IMR-90 (cell line): ENCODE measurements around the gene ICAM5. TPM values are rescaled to one million over a fixed set of nuclear protein-coding genes. Genes with fewer than 3 reads are reported as not detected.

Source experiments
- ATAC-seq: fragments of 200-7000 bp; cut with Tn5 transposase; 2 replicates; pipeline ENCODE4 v1.9.1; 2020; ENCODE audit warnings: low read depth, mild to moderate bottlenecking, moderate library complexity
- BruUV-seq: library from RNA; stranded (reverse); fragments of 400-500 nt; replicated peaks from 2 replicates; lab custom pipeline; 2021; lab: Mats Ljungman, UMichigan
- CTCF ChIA-PET: fragments of 300-600 bp; formaldehyde crosslinking; extraction: SDS; loops from one replicate; lab custom pipeline; 2021; ENCODE audit warnings: antibody characterized with exemption; lab: Yijun Ruan, JAX
- POLR2A ChIA-PET: fragments of 300-600 bp; sonication (Branson Sonifier 250); formaldehyde crosslinking; loops from one replicate; lab custom pipeline; 2022; ENCODE audit warnings: antibody characterized with exemption; ENCODE audit not compliant: unreplicated experiment; lab: Charles Lee
- DNase-seq: peaks from one replicate; pipeline ENCODE4 v3.0.0; 2013
- H2AFZ ChIP-seq: replicated peaks from 2 replicates; pipeline ENCODE3; 2013; ENCODE audit warnings: low read length, mild to moderate bottlenecking; ENCODE audit not compliant: poor library complexity
- H2AK5ac ChIP-seq: 2 replicates; pipeline ENCODE4 v1.6.1; 2013; ENCODE audit warnings: low read depth, low read length, inconsistent platforms
- H2AK9ac ChIP-seq: replicated peaks from 2 replicates; pipeline ENCODE3; 2013; ENCODE audit warnings: mild to moderate bottlenecking, low read depth, low read length, moderate library complexity; ENCODE audit not compliant: poor library complexity
- H2BK120ac ChIP-seq: 2 replicates; pipeline ENCODE4 v1.6.1; 2013; ENCODE audit warnings: low read depth, low read length, inconsistent platforms
- H2BK15ac ChIP-seq: 3 replicates; pipeline ENCODE4 v1.6.1; 2013; ENCODE audit warnings: low read depth, low read length, inconsistent platforms
- H2BK20ac ChIP-seq: 2 replicates; pipeline ENCODE4 v1.6.1; 2013; ENCODE audit warnings: low read depth, mild to moderate bottlenecking, inconsistent platforms, low read length, moderate library complexity
- H2BK5ac ChIP-seq: 2 replicates; pipeline ENCODE4 v1.6.1; 2013; ENCODE audit warnings: mild to moderate bottlenecking, low read depth, low read length, inconsistent platforms; ENCODE audit not compliant: poor library complexity, severe bottlenecking
- H3K14ac ChIP-seq: replicated peaks from 2 replicates; pipeline ENCODE4 v1.6.1; 2013; ENCODE audit warnings: low read depth, low read length, inconsistent platforms
- H3K18ac ChIP-seq: 2 replicates; pipeline ENCODE4 v1.6.1; 2013; ENCODE audit warnings: low read depth, low read length, control low read depth
- H3K23ac ChIP-seq: 2 replicates; pipeline ENCODE4 v1.6.1; 2013; ENCODE audit warnings: low read depth, low read length, inconsistent platforms
- H3K27ac ChIP-seq: 2 replicates; pipeline ENCODE4 v1.5.1; 2013; ENCODE audit warnings: mild to moderate bottlenecking, control low read depth, low read length; ENCODE audit not compliant: insufficient read depth
- H3K27me3 ChIP-seq: 2 replicates; pipeline ENCODE4 v1.6.1; 2013; ENCODE audit warnings: low read length; ENCODE audit not compliant: control insufficient read depth, insufficient read depth
- H3K36me3 ChIP-seq: 2 replicates; pipeline ENCODE4 v1.6.1; 2013; ENCODE audit warnings: low read length, mixed read lengths; ENCODE audit not compliant: control insufficient read depth, insufficient read depth
- H3K4ac ChIP-seq: 2 replicates; pipeline ENCODE4 v1.6.1; 2013; ENCODE audit warnings: low read depth, low read length, inconsistent platforms
- H3K4me1 ChIP-seq: 2 replicates; pipeline ENCODE4 v1.6.1; 2013; ENCODE audit warnings: low read length, mixed read lengths; ENCODE audit not compliant: control insufficient read depth, insufficient read depth
- H3K4me2 ChIP-seq: 2 replicates; pipeline ENCODE4 v1.6.1; 2013; ENCODE audit warnings: low read depth, mild to moderate bottlenecking, control low read depth, low read length, moderate library complexity
- H3K4me3 ChIP-seq: 2 replicates; pipeline ENCODE4 v1.5.1; 2013; ENCODE audit warnings: low read depth, mild to moderate bottlenecking, control low read depth, low read length, moderate library complexity; ENCODE audit not compliant: insufficient read depth
- H3K56ac ChIP-seq: 2 replicates; pipeline ENCODE4 v1.6.1; 2013; ENCODE audit warnings: low read length, inconsistent platforms; ENCODE audit not compliant: insufficient read depth; ENCODE audit errors: extremely low read depth
- H3K79me1 ChIP-seq, 2 experiments: 2 replicates each; pipeline ENCODE4 v1.6.1; 2013; ENCODE audit warnings: low read length in 2 of 2, inconsistent platforms in 1 of 2, low read depth in 1 of 2
- H3K9ac ChIP-seq: 2 replicates; pipeline ENCODE4 v1.6.1; 2013; ENCODE audit warnings: low read depth, low read length, control low read depth
- H3K9me1 ChIP-seq: 2 replicates; pipeline ENCODE4 v1.6.1; 2013; ENCODE audit warnings: low read length, inconsistent platforms; ENCODE audit not compliant: insufficient read depth
- H3K9me3 ChIP-seq: 2 replicates; pipeline ENCODE4 v1.6.1; 2013; ENCODE audit warnings: low read length; ENCODE audit not compliant: control insufficient read depth, insufficient read depth
- H4K20me1 ChIP-seq: 2 replicates; pipeline ENCODE4 v1.6.1; 2013; ENCODE audit warnings: low read length, inconsistent platforms; ENCODE audit not compliant: insufficient read depth
- H4K5ac ChIP-seq: 2 replicates; pipeline ENCODE4 v1.6.1; 2013; ENCODE audit warnings: mild to moderate bottlenecking, low read depth, low read length, control low read depth
- H4K8ac ChIP-seq, 2 experiments: 2 replicates each; pipeline ENCODE4 v1.6.1; 2013; ENCODE audit warnings: low read depth in 2 of 2, low read length in 2 of 2, control low read depth in 1 of 2, inconsistent platforms in 1 of 2
- H4K91ac ChIP-seq: 2 replicates; pipeline ENCODE4 v1.6.1; 2013; ENCODE audit warnings: low read depth, low read length, inconsistent platforms; ENCODE audit not compliant: insufficient read depth
- MAZ ChIP-seq: IDR thresholded peaks from 2 replicates; pipeline ENCODE4 v1.6.1; 2012; ENCODE audit warnings: low read depth, mild to moderate bottlenecking, low read length, improper control_type of control experiment, moderate library complexity, borderline replicate concordance
- MXI1 ChIP-seq: IDR thresholded peaks from 2 replicates; pipeline ENCODE4 v1.6.1; 2012; ENCODE audit warnings: low read depth, mild to moderate bottlenecking, low read length, moderate library complexity, borderline replicate concordance
- POLR2A ChIP-seq: IDR thresholded peaks from 2 replicates; pipeline ENCODE4 v1.6.1; 2012; ENCODE audit warnings: mild to moderate bottlenecking, low read depth, low read length
- RCOR1 ChIP-seq: IDR thresholded peaks from 2 replicates; pipeline ENCODE4 v1.6.1; 2012; ENCODE audit warnings: mild to moderate bottlenecking, low read length, improper control_type of control experiment; ENCODE audit not compliant: insufficient replicate concordance
- SMC3 ChIP-seq: fragments of 150-350 bp; IDR thresholded peaks from 2 replicates; pipeline ENCODE4 v1.6.1; 2016; ENCODE audit warnings: low read depth, mild to moderate bottlenecking, antibody characterized with exemption, low read length, moderate library complexity
- WGBS, 2 experiments: methylation state at CpG; one replicate each; pipeline versions ENCODE4 v1.1.5 to v1.1.7; 2013; ENCODE audit warnings: missing lambda C conversion rate in 2 of 2; ENCODE audit not compliant: insufficient read length in 1 of 2; ENCODE audit errors: extremely low coverage in 2 of 2; 5-methylcytosine and 5-hydroxymethylcytosine counted together
- dilution Hi-C: fragments of 300-500 bp; cut with HindIII; formaldehyde crosslinking; loops from one replicate; pipeline ENCODE4 v1.14.3; 2018; ENCODE audit warnings: low sequenced_read_pairs; ENCODE audit not compliant: unreplicated experiment
- in situ Hi-C: fragments of 300-500 bp; cut with MboI; formaldehyde crosslinking; loops from 3 replicates; pipeline ENCODE4 v1.14.3; 2019; ENCODE audit warnings: low sequenced_read_pairs, inconsistent platforms, mixed read lengths
- intact Hi-C: fragments of 100-400 bp; cut with micrococcal nuclease; formaldehyde crosslinking; loops from 2 replicates; pipeline ENCODE4 v1.10.0; 2022
- polyA plus RNA-seq, 3 experiments: library from polyadenylated mRNA; depleted of rRNA; stranded (reverse); fragments of >200 nt; gene quantifications; 2 replicates each; pipeline ENCODE4 v1.2.3, GENCODE V29; 2012; ENCODE audit warnings: low replicate concordance in 1 of 3
- total RNA-seq: library from RNA; depleted of rRNA; stranded (reverse); fragments of >200 nt; gene quantifications from 2 replicates; pipeline ENCODE4 v1.2.3, GENCODE V29; 2012
- TF ChIP-seq, protein P1 (sequence below): conservative IDR thresholded peaks from 2 replicates; pipeline ENCODE4 v1.5.1; 2012; ENCODE audit warnings: mild to moderate bottlenecking, low read depth, low read length, improper control_type of control experiment

ICAM5 gene
- total and polyA plus RNA-seq, 2 of the 4 experiments (the other 2 are of a cell fraction): 3.0 to 23.9 TPM

DNA sequence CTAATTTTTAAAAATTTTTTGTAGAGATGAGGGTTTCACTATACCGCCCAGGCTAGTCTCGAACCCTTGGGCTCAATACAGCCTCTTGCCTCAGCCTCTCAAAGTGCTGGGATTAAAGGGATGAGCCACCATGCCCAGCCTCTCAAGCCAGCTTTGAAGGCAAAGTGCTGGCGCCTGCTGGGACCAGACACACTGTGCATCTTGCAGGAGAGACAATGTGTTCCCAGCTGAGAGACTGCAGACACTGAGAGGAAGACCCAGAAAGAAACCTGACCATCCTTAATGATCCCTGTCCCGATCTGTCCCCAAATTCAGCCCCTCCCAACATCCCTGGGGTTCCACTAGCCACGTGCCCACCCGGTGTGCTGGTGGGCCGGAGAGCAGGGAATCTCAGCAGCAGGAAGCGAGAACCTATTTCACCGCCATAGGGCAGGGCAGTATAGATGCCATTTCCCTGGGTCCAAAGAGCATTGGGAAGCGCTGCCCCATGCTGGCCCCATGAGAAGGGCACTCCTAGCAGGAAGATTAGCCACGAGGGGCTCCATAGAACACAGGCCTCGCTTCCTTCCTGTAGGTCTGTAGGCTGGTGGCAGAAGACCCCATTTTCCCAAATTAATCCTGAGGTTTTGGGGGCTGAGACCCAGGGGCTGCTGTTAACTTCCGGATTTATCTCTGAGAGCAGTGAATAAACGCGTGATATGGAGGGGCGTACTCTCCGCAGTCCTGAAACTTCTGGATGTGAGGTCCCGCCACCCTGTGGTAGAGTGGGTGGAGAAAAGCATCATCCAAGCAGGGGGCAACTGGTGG is 42.6 kb downstream of the ICAM5 start:
- BruUV-seq: TSS peak; percentile 26
- Histone ChIP-seq H3K18ac (no peak overlapping the region), H2BK5ac (peak overlapping the region; percentile 93), H3K23ac (peak overlapping the region; percentile 50), H3K79me1 (peaks cover 19 to 52% of the 10 kb centered on the region in 2 experiments), H3K4ac (peak overlapping the region; percentile 86), H2BK15ac (no peak overlapping the region), H4K20me1 (peaks cover 26% of the 10 kb centered on the region), H4K8ac (peak overlapping the region; percentile 29 to 60; a peak in 2 of 4 replicates), H2AK9ac (peak overlapping the region; percentile 99), H2BK20ac (no peak overlapping the region), H3K4me2 (peak overlapping the region; percentile 91), H3K9ac (peak overlapping the region; percentile 83), H4K5ac (no peak overlapping the region), H3K4me1 (peaks cover 5% of the 10 kb centered on the region; the same call in 1 of the 2 replicates), H3K9me3 (no peaks in the 10 kb centered on the region), H3K36me3 (peaks cover 29% of the 10 kb centered on the region), H3K4me3 (peak overlapping the region; percentile 75), H3K27ac (peak overlapping the region; percentile 86), H3K27me3 (no peaks in the 10 kb centered on the region), H4K91ac (peak overlapping the region; percentile 59; the same call in 1 of the 2 replicates), H3K56ac (peak overlapping the region; percentile 57), H2AK5ac (peak overlapping the region; percentile 90), H2BK120ac (0 out of 2 replicates have a peak overlapping the region, but pooled peaks have one; percentile 4), H3K9me1 (no peaks in the 10 kb centered on the region; the same call in 1 of the 2 replicates), H2AFZ (peak overlapping the region; percentile 98), H3K14ac (peak overlapping the region; percentile 50; the same call in 1 of the 2 replicates)
- ATAC-seq (peak; percentile 1), DNase-seq (no peak)
- WGBS, 2 experiments: 61% methylated on average over 4 of the region's 18 CpGs; no CpG with 5 or more reads in 1 of the 2 experiments
- ChIA-PET POLR2A (no interaction called here), CTCF (no interaction called here)
- in situ Hi-C loops: no loop called here
- TF ChIP-seq SMC3 (no peak), MXI1 (peak; percentile 40; the same call in 1 of the 2 replicates), RCOR1 (no peak), MAZ (no peak), POLR2A (no peak)
- TF ChIP-seq, protein P1, sequence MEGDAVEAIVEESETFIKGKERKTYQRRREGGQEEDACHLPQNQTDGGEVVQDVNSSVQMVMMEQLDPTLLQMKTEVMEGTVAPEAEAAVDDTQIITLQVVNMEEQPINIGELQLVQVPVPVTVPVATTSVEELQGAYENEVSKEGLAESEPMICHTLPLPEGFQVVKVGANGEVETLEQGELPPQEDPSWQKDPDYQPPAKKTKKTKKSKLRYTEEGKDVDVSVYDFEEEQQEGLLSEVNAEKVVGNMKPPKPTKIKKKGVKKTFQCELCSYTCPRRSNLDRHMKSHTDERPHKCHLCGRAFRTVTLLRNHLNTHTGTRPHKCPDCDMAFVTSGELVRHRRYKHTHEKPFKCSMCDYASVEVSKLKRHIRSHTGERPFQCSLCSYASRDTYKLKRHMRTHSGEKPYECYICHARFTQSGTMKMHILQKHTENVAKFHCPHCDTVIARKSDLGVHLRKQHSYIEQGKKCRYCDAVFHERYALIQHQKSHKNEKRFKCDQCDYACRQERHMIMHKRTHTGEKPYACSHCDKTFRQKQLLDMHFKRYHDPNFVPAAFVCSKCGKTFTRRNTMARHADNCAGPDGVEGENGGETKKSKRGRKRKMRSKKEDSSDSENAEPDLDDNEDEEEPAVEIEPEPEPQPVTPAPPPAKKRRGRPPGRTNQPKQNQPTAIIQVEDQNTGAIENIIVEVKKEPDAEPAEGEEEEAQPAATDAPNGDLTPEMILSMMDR: peak; percentile 7; the same call in 1 of the 2 replicates
- dilution Hi-C loops: no loop called here
- intact Hi-C loops: no loop called here
